GM18498 (cell line): ENCODE measurements around the gene INHBC.
A peak's percentile ranks its signal among the peaks of the same experiment; 100 is the strongest.
"Not testable (repeated sequence)": the region's sequence is repeated elsewhere in the genome, so short reads cannot be mapped to it uniquely, and the experiment has no call there.

Source experiments
- ATAC-seq: cut with Tn5 transposase; IDR thresholded peaks from one replicate; pipeline ENCODE4 v1.9.1; 2021; ENCODE audit warnings: mild to moderate bottlenecking, moderate library complexity; ENCODE audit not compliant: unreplicated experiment

The INHBC gene

DNA sequence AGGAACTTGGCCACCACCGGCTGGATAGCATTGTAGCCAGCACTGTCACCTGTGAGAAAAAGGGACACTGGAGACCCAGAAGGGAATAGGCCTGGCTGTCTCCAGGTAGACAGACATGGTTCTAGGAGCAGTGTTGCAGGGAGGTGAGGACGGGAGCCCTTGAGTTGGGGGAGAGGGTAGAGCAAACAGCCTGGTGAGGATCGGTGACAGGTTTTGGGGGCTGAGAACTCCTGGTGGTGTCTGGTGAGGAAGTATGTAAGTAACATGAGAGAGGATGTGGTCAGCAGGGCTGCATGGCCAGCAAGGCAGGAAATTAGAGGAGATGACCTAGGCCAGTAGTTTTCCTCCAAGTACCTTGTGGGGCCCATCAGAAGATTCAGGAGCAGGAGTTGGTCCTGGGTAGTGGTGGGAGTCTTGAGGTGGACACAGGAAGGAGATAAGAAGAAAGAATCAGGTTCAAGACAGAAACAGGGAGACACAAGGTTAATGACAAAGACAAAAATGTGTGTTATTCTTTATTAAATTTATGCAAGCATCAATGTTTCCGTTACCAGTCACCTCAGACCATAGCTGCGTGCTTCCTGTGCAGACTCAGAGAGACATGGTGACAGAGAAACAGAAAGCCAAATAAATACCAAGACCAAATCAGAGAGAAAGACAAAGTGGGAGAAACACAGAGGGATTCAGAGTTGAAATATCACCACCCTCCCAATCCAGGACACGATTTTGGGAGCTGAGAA, 45.0 kb downstream of the INHBC start, which contains the start of gene ARHGAP9:
ARHGAP9 (minus strand) TSS at position 491 of the 740 bp plus-strand sequence; CDS start at position 31, 460 bp downstream.
- ATAC-seq = no peak

DNA sequence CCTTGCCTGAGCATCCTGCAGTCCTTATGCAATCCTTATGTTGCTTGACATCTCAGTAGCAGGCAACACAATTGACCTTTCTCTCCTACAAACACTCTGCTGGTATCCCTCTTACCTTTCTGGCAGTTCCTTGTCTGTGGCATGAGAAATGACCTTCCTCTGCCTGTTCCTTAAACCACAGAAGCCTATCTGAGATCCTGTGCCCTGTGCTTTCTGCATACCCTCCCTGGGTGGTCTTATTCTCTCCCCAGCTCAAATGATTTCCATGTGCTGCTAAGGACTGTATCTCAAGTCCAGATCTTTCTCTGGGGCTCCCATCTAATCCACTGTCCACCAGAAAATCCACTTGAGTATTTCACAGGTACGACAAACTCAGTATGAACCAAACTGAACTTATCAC, 47.1 kb downstream of the INHBC start:
- no peak for ATAC-seq

GRCh38 chr12:57483466-57483865, 48.9 kb downstream of the INHBC start:
- ATAC-seq = no peak

GRCh38 chr12:57485695-57486094, 51.1 kb downstream of the INHBC start:
- no peak for ATAC-seq

- ATAC-seq = no peak
These were observed 52.5 kb downstream of the INHBC start for GRCh38 chr12:57487055-57487596.

DNA sequence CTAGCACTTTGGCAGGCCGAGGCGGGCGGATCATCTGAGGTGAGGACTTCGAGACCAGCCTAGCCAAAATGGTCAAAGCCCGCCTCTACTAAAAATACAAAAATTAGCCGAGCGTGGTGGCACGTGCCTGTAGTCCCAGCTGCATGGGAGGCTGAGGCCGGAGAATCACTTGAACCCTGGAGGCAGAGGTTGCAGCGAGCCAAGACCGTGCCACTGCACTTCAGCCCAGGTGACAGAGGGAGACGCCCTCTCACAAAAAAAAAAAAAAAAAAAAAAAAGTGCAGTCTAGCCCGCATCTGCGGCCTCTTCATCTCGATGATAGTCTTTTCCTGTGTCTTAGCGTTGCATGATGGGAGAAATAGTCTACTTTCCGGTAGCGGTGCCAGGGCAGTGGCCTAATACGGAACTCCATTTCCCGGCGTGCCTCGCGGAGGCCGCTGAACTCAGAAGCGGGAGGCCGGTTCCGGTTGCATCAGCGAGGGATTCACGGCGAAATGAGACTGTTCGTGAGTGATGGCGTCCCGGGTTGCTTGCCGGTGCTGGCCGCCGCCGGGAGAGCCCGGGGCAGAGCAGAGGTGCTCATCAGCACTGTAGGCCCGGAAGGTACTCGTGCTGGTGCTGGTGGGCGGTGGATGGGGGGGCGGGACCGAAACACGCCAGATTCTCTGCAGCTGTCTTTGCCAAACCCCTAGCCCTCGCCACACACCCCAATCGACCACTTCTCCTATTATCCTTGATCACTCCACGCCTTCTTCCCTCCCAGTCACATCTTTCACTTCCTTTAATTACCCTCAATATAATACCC, 53.2 kb downstream of the INHBC start, which contains the start of gene MARS1:
MARS1 (plus strand) TSS at position 472 of the 805 bp plus-strand sequence; CDS start at position 495, 23 bp downstream.
- peak; percentile 94 for ATAC-seq

DNA sequence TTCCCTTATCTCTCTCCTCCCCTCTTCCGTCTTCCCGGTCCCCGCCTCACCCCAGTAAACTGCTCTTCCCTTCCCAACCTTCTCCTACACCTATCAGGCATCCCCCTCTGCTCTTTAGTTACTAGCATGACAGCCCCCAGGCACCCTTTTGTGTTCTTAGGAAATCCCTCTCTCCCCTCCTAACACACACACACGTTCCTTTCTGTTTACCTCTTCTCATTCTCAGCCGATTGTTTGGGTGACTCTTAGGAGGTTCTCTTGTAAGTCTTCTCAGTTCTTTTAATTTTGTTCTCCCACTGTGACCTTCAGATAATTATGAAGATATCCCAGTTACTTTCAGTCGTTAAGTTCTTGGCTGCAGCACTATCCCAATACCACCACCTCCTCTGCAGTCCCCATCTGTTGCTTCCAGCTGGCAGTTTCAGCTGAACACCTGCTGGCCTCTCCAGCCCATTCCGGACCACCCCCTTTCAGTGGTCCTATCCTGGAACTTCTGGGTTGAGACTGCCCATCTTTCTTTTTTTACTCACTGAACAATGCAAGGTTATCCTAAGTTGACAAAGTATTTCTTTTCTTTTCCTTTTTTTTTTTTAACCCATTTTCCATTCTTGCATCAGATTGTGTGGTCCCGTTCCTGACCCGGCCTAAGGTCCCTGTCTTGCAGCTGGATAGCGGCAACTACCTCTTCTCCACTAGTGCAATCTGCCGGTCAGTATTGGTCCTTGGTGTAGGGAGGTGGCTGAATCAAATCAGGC, 54.0 kb downstream of the INHBC start:
- peak; percentile 5 for ATAC-seq

- no peak for ATAC-seq
These were observed 54.6 kb downstream of the INHBC start for GRCh38 chr12:57489157-57489641.

GRCh38 chr12:57490126-57490525, 55.5 kb downstream of the INHBC start:
- ATAC-seq = no peak

DNA sequence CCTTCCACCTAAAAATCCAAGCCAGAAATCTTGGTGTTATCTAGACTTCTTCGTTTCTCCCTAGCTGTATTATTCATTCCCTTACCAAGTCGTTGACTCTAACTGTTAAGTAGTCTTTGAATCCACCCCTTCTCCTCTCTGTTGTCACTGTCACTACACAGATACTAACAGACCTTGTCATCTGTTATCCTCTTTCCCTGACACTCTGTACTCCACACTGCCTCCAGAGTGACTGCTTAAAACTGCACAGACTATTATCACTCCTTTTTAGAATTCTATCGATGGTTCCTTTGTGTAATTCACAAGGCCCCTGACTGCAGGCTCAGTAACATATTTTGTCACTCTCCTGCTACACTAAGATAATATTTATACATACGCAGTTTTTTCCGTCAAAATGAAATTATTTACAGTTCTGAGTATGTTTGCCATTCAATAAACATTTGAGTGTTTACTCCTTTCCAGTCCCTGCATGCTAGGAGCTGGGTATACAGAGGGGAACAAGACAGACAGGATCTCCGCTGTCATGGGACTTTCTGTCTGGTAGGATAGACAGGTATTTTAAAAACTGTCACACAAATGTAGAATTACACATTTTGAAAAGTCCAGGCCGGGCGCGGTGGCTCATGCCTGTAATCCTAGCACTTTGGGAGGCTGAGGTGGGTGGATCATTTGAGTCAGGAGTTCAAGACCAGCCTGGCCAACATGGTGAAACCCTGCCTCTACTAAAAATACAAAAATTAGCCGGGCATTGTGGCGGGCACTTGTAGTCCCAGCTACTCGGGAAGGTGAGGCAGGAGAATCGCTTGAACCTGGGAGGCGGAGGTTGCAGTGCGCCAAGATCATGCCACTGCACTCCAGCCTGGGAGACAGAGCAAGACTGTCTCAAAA, 57.1 kb downstream of the INHBC start:
- no peak for ATAC-seq

GRCh38 chr12:57495051-57495701, 60.6 kb downstream of the INHBC start:
- not testable (repeated sequence) for ATAC-seq

GRCh38 chr12:57496822-57497221, 62.2 kb downstream of the INHBC start:
- ATAC-seq = no peak

- no peak for ATAC-seq
These were observed 62.9 kb downstream of the INHBC start for GRCh38 chr12:57497223-57498131.

DNA sequence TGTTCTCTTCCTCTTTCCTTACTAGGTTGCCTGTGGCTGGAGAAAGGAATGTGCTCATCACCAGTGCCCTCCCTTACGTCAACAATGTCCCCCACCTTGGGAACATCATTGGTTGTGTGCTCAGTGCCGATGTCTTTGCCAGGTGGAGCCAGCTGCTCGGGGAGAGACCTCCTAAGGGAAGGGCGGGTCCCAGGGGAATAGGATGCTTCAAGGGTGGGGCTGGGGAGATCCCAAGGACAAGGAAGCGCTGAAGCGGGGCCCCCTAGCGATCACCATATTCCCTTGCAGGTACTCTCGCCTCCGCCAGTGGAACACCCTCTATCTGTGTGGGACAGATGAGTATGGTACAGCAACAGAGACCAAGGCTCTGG, 63.5 kb downstream of the INHBC start:
- ATAC-seq = no peak

GRCh38 chr12:57498571-57498970, 64.0 kb downstream of the INHBC start:
- ATAC-seq = no peak

DNA sequence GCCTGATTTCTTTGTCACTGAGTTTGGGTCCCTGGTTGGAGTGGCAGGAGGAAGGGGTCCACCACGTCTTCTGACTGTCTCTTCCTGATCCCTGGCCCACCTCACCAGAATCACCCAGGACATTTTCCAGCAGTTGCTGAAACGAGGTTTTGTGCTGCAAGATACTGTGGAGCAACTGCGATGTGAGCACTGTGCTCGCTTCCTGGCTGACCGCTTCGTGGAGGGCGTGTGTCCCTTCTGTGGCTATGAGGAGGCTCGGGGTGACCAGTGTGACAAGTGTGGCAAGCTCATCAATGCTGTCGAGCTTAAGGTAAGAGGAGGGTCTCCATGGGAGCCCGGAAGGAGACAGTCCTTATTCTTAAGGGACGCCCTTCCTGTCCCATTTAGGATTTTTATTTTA, 65.6 kb downstream of the INHBC start:
- ATAC-seq = no peak
